Stimulated activated naive CD4-positive, alpha-beta T cell (primary cell): ENCODE data around the gene NEK6.

ENCODE experiments used
- DNase-seq, 6 experiments: peaks; one replicate each; lab custom pipeline; 2025; lab: John Stamatoyannopoulos, UW

The NEK6 gene

DNA sequence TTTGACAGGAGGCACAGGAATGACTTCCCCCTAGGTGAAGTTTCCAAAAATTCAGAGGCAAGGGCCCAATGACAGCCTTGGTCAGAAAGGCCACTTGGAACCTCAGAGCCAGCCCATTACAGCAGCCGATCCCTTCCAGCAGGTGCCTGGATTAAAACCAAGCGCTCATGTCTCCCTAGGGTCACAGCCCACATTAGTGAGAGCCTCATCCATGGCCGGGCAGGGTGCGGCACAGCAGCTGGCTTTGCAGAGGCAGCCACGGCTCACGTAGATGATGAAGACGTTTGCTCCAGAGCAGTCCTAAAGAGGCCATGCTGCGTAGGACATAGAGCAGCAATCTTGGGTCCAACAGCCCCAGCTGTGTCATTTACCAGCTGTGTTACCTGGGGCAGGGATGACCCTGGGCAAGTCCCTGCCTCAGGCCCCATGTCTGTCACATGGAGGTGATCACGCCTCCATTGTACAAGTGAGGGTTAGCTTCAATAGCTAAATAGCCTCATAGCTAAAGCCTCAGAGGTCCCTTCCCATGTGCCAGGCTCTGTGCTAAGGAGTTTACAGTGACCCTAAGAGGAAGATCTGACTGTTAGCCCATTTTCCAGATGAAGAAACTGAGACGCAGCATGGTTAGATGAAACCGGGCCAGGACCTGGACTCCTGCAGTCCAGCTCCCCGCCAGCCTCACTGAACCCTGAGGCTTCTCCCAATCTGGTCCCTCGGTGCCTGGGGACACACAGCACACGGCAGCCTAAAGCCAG is 39.2 kb downstream of the NEK6 start:
- DNase-seq = no peak

DNA sequence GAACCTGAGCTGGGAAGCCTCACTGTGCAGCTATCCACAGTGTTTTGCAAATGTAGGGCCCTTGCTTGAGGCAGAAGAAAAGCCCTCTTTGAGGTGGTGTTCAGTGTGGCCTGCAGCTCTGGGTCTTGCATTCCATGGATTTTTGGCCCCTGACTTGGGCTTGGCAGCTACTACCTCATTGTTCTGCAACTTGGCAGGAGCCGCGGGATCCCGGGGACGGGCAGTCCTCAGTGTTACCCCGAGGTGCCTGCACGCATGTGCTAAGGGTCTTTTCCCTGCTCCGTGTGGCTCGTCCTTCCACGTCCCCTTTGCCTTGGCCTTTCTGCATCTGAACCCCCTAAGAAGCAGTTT is 39.8 kb downstream of the NEK6 start:
- DNase-seq = no peak

DNA sequence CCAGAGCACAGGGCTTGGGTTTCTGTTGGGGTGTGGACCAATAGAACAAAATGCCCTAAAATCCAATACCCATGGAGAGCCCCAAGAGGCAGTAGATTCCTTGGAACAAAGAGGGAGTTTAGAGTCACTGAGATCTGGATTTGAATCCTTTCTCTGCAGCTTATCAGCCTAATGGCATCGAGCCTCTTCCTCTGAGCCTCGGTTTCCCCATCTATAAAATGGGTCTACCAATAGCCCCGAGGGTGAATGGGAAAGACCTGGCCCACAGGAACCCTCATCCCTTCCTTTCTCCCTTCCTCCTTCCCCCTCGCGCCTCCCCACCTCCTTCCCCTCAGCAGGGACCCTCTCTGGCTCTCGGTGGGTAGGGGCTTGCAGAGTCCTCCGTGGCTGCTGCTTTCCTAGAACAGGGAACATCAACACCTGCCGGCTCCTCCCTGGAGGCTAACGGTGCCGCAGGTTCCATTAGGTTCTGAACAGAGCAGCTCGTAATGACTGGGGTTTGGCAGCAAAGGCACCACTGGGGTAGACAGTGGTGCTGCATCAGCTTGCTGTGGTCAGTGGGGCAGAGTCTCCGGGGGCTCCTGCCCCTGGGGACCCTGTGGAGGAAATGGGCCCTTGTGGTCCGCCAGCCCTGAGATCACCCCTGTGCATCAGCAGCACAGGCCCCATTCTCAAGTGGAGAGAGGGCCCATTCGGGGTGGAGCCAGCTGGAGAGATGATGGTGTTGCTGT is 40.3 kb downstream of the NEK6 start:
- no peak for DNase-seq

DNA sequence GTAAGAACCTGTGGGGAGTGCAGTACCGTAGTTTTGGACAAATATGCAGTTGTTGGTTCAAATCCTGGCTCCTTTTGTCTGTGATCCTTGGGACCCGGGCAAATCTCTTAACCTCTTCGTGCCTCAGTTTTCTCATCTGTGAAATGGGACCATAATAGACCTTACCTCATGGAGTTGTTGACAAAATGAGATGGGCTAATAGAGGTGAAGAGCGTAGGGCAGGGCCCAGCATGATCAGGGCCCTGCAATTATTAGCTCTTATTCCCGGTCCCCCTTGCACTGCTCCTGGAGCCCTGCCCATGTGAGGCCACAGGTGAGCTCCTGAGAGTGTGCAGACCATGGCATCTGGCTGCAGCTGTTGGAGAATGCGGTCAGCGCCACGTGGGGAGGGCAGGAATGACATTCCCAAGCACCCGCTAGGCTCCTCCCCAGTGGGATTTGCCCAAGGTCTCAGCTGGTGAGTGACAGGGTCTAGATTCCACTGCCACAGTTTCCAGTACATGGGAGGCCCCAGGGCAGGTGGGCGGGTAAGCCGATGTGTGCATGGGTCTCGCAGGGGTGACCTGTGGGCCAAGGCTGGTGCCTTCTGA is 41.0 kb downstream of the NEK6 start:
- no peak for DNase-seq

DNA sequence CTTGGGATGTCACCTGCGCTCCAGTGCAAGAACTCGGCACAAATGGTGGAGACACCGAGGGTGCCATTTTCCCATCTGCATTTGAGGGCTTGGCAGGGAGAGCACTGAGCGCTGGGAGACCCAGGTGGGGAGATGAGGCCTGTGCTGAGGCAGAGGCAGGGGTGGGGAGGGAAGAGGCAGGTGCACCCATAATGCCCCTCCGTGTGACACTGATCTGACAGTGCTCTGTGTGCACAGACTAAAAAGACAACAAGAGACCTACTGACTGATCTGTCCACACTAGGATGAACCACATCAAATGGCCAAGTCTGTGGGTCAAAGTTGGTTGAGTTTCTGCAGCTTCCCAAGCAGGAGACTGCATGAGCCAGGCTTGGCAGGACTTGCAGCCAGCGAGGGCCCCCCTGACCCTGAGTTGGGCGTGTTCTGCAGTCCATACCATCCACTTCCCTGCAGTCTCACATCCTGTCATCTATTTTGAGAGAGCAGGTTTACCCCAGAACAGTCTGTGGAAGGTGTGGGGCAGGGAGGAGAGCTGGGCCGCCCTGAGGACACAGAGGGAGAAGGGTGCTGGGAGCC is 41.9 kb downstream of the NEK6 start:
- no peak for DNase-seq

DNA sequence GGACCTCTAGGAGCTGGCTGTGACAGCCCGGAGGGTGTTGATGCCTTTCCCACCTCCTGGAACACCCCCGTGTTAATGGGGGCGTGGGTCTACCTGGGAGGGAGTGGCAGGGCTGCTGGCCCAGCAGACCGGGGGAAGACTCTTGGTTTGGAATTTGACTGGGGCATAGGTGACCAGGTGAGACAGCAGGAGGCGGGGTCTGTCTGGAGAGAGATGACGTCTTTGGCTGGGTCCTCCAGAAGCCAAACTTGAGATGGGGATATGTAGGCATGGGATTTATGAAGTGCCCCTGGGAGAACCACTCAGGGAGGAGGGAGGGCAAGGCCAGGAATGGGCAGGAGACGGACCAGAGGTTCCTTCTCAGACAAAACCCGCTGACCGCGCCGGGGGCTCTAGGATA is 42.6 kb downstream of the NEK6 start:
- no peak for DNase-seq

DNA sequence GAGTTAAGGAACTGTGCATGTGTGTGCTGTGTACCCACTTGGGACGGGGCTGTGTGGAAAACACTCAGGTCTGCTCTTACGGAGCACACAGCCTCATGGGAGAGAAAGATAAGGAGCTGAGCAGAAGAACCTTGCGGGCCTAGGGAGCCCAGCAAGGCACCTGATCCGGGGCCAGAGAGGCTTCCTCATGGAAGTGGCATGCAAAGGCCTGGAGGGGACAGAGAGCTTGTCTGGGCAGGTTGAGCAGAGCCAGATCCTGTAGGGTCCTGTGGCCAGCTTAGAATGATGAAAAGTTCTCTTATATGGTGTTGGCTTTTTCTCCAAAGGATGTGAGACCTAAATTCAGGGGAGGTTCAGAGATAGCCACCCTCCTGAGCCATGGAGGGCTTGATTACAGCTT is 45.2 kb downstream of the NEK6 start:
- no peak for DNase-seq

DNA sequence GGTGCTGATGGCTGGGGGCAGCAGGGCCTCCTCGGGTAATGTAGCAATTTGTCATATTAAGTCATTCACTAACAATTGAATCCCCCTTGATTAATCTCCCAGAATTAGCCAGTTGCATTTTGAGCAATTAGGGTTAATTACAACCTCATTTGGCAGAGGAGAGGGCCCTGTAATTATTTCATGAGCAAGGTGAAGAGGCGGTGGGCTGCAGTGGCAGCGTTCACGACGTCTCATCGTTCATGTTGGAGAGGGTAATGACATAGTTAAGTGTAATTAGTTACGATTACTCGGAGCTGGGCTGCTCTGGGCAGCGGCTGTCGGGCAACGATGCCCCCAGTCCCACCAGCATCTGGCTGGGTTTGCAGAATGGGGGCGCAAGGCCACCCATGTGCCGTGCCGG is 46.0 kb downstream of the NEK6 start:
- DNase-seq = no peak

DNA sequence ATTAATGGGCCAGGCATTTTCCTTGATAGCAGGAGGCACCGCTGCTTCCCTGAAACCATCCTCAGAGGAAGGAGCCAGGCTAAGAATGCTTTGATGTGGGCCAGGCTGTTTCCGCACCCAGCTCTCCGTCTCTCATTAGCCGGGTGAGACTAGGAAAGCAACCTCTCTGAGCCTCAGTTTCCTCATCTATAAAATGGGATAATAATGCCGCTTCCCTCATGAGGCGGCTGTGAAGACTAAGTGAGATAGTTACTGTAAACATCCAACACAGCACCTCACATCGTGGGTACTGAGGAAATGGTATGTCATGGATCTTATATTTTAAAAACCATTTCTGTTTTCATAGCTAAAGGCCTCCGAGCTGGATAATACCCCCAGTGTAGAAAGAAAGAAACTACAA is 46.5 kb downstream of the NEK6 start:
- DNase-seq = no peak

DNA sequence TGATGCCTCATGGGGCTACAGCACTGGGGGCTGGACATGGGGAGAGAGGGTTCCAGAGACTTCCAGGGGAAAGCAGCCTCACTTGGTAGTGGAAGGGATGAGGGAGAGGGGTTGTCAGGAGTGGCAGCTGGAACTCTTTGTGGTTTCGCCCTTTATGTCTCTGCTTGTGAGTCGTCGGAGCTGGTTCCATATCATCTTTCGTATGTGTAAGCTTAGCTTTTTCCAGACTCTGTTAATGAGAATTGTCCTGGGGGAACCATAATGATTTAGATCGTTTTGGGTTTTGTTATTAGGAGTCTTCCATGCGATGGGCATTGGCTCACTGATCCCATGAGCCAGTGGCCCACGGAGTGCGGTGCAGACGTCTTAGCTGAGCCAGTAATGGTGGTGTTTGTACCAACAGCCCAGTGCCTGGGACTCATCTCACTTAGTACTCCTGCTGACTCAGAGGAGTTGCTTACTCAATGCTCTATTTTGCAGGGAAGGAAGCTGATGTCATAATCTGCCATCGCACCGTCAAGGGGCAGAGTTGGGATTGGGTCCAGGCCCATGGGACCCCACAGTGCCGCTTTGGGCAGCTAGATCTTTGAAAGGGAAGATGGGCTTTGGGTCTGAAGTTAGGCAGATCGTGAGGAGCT is 48.5 kb downstream of the NEK6 start:
- DNase-seq = no peak

DNA sequence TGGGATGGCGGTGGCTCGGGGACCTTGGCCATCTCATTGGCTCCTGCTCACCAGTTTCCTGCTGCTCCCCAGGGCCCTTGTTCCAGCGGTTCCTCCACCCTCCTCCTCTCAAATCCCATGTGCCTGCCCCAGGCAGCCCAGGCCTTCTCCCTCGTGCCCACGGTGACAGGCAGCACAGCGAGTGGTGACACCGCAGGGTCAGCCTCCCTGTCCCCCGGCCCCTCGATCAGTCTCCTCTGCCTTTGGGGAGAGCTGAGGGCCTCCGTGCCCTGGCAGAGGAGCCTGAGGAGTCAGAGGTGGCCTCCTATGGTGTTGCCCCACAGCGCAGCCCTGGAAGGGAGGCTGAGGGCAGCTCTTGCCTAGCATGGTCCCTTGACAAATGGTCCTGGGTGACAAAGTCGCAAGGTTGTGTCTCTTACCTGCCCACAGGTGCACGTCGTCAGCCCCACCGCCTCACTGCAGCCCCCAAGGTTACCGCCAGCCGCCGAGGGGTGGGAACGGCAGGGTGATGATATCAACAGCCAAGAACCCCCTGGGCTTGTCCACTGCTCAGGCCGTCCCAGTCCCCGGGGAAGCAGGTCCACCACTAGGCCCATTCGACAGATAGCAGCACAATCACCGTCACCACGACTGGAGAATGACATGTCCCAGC is 49.8 kb downstream of the NEK6 start:
- DNase-seq = no peak

DNA sequence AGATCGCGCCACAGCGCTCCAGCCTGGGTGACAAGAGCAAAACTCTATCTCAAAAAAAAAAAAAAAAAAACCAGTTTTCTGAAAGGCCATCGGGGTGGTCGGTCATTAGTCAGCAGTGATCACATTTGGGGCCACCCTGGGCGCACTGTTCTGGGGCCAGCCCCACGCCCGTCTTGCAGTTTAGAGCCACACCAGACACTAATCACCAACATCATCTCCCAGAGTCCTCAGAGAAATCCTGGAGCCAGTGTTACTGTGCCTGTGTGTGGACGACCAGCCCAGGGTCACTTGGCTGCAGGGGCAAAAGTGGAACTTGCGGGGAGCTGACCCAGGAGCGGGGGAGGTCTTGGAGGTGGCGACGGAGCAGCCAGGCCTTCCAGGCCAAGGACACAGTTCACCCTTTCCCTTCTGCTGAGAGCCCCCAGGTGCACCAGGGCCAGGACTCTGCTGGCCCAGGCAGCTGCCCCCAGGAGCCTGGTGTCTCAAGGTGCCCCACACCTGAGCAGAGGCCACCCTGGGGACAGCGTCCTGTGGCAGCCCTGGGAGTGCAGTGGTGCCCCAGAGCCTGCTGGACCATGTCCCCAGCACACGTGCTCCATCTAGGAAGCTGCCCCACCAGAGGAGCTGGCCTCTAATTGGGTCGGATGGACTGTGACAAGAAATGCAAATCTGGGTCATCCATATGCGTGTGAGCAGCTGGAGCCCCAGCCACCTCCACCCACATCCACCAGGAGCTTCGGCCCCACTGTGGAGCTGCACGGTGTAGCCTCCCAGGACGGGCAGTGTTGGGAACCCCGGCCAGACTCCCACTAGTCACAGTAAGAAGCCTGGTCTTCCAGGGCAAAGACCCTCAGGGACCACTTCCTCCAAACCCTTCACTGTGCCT is 51.1 kb downstream of the NEK6 start:
- no peak for DNase-seq

DNA sequence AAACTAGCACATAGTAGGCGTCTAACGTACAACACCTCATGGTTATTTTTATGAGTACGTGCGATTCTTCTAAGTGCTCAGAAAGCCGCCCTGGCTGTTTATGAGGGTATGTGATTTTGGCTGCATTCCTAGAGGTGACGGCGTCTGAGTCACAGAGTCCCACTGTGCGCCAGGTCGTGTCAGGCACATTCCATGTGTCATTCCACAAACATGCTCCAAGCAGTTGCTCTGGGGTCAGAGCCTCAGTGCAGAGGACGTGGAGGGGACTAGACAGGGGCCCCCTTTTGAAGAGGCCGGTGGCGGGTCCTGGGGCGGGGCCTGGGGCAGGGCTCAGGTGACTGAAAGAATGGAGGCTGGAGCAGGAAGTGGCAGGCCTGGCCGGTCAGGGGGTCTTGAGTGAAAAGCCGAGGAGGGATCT is 51.9 kb downstream of the NEK6 start:
- DNase-seq = no peak

DNA sequence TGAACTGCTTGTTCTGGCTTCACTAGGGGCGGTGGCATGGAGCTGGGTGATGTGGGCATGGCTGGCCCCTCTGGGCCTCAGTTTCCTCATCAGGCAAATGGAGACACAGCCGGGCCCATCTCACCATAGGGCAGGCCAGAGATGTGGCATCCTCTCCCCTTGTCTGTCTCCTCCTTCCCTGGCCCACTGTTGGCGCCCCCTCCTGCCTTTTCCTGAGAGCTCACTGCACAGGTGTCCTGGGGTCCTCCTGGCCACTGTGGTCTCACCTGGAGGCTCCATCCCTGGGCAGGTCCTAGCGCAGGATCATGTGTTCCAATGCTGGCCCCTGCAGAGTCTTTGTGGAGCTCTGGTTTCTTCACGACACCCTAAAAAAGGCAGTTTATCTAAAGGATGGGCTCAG is 53.5 kb downstream of the NEK6 start:
- no peak for DNase-seq

DNA sequence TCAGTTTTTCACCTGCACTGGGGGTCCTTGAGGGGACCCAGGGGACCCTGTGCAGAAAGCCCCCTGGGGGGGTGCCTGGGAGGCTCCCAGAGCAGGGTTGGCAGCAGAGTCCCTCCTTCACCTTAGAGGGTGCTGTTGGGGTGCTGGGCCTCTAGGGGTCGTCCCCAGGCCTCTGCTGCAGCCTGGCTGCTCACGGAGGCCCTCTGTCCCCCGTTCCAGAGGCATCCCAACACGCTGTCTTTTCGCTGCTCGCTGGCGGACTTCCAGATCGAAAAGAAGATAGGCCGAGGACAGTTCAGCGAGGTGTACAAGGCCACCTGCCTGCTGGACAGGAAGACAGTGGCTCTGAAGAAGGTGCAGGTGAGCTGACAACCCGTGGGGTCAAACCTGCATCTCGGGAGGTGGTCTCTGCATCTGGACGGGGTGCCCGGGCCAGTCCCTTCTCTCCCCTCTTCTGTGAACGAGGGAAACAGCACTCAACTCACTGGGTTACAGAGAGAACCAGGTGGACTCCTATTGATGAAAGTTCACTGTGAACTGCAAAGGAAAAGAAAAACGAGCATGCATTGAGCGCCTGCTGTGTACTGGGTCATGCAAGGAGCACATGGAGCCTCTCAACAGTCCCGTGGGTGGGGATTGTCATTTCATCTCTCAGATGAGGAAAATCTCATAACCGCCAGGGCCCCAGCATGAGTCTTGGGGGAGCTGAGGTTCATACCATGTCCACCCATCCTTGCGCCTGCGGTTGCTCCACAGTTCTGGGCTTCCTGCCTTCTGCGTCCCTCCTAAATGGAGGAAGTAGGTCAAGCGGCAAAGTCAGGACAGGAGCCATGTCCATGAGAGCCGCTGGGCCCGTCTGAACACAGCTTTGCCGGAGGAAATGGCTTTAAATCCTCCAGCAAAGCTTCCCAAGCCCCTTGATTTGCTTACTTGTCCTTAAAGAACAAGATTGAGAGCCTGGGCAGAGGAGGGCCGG is 54.8 kb downstream of the NEK6 start:
- no peak for DNase-seq

DNA sequence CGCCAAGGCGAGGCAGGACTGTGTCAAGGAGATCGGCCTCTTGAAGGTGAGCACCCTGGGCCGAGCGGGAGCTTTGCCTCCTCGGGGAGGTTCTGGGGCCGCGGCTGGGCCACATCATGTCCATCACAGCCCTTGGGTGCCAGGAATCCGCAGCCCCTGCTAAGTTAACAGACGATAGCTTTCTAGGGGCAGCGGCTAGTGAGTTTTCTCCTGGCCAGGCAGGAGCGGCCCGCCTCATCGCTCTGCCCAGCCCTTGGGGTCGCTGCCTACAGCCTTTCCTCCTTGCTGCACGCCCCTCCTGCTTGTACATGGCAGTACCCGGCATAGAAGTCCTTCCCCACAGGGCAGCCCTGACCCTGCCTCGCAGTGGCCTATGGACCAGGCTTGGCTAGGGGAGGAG is 56.2 kb downstream of the NEK6 start:
- DNase-seq = no peak

DNA sequence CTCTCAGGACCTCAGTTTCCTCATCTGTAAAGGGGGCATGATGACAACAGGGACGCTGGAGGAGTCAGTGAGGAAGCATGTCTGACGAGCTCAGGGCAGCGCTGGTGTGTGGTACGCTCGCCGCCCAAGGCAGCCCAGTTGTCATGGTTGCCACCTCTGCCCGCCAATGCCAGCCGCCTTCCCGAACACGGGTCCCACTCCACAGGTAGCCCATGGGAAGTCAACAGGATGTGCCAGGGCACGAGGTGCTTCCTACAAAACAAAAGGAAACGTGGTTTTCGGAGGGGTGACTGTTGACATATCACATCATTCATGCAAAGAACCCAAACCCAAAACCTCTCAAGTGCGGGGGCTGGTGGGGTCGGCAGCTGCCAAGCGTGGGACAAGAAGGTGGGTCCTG is 58.1 kb downstream of the NEK6 start:
- no peak for DNase-seq

DNA sequence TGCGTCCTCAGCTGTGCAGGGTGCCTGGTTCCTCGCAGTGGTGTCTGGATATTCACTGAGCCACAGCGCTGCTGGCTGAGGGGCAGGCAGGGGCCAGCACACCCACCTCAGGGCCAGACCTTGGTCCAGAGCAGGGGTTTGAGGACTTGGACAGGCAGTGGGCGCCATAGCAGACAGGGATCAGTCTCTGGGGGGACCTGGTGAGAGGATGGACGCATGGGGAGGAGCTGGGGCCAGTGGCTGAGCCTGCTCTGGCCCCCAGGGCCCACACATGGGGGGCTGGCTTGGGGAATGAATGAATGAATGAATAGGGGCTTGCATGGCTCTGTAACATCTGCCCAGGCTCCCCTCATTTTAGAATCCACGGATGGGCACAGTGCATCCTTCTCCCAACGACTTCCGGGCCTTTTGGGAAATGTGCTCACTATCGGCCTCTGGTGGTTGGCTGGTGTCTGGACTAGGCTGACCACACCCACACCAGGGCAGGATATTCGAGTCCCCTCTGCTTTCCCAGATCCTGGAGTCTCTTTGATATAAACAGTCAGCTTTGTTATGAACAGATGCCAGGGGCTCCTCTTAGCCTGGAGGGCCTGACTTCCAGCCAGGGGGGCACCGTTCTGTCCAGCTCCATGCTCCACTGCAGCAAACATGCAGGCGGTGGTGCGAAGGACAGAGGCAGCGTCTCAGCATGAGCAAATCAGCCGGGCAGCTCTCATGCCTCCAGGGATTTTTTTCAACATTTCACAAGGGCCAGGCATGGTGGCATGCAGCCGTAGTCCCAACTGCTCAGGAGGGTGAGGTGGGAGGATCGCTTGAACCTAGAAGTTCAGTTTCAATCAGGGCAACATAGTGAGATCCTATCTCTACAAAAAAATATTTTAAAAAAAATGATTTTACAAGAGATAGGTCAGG is 62.6 kb downstream of the NEK6 start:
- DNase-seq = no peak

DNA sequence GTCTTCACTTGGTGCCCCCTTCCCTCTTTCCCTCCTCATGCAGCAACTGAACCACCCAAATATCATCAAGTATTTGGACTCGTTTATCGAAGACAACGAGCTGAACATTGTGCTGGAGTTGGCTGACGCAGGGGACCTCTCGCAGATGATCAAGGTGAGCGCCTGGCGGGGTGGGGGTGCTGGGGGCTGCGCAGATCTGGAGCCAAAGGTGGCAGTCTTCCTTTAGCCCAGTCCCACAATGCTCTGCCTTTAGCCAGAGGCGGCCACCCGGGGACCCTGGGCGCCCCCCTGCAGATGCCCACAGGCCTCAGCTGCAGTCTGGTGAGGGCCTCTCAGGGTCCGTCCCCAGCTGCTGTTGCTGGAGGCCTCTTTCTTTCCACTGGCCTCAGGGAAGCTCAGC is 63.7 kb downstream of the NEK6 start:
- DNase-seq = no peak
